GM13977 (cell line): ENCODE measurements around the gene CCDC192.
A peak's percentile ranks its signal among the peaks of the same experiment; 100 is the strongest.

Source experiments
- DNase-seq: peaks from one replicate; pipeline ENCODE4 v3.0.0; 2012; ENCODE audit warnings: low spot score
- CTCF ChIP-seq: IDR thresholded peaks from 2 replicates; pipeline ENCODE4 v1.5.1; 2012; ENCODE audit warnings: mild to moderate bottlenecking, control low read depth; ENCODE audit not compliant: insufficient read depth; ENCODE audit errors: extremely low read depth, missing control alignments
- in situ Hi-C: fragments of 300-500 bp; cut with MboI; formaldehyde crosslinking; loops from one replicate; pipeline ENCODE4 v1.12.0; 2022; ENCODE audit warnings: low sequenced_read_pairs, low pct_unique_long_range_greater_than_20kb, mixed read lengths, inconsistent platforms; ENCODE audit not compliant: unreplicated experiment

The CCDC192 gene

GRCh38 chr5:127899214-127899610 lies 196.0 kb downstream of the CCDC192 start:
- no peak for TF ChIP-seq CTCF
- in situ Hi-C loops: no loop called here
- DNase-seq: no peak

DNA sequence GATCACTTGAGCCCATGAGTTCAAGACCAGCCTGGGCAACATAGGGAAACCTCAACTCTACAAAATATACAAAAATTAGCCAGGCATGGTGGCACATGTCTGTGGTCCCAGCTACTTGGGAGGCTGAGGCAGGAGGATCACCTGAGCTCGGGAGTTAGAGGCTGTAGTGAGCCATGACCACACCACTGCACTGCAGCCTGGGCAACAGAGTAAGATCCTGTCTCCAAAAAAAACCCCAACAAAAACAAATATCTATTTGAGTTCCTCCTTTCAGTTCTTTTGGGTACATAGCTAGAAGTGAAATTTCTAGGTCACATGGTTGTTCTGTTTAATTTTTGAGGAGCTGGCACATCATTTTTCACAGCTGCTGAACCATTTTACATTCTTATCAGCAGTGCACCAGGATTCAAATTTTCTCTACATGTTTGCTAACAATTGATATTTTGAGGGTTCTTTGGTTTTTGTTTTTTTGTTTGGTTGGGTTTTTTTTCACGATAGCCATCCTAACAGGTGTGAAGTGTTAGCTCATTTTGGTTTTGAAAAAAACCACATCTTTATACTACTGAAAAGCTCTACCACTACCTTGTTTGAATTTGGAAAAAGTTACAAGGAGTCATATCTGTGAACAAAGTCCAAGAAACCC lies 203.5 kb downstream of the CCDC192 start:
- no peak for DNase-seq
- no peak for TF ChIP-seq CTCF
- in situ Hi-C loops: loop anchor here (25.0 kb wide), 1 partner anchor 281 kb away; no protein-coding TSS in a partner anchor

DNA sequence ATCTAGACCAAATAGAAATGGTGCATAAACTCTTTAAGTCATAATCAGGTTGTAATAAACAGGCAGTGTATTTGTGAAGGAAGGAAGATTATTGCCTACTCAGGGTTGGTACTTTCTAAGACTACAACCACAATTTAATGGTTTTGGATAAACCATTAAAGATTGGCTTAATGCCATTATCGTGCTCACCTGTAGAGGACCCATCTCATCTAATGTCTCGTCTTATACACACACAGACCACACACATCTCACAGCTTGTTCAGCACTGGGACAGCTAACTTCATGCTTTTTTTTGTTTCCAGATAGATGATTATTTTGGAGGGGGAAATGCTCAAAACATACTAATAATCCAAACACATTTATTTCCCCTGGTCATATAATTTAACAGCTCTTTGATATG lies 204.7 kb downstream of the CCDC192 start:
- in situ Hi-C loops: loop anchor here (25.0 kb wide), 1 partner anchor 279 kb away; no protein-coding TSS in a partner anchor
- no peak for TF ChIP-seq CTCF
- DNase-seq: no peak

GRCh38 chr5:127909066-127909465 lies 205.9 kb downstream of the CCDC192 start:
- peak; percentile 77 for TF ChIP-seq CTCF
- peak; percentile 32 for DNase-seq
- in situ Hi-C loops: loop anchor here (25.0 kb wide), 1 partner anchor 278 kb away; no protein-coding TSS in a partner anchor

DNA sequence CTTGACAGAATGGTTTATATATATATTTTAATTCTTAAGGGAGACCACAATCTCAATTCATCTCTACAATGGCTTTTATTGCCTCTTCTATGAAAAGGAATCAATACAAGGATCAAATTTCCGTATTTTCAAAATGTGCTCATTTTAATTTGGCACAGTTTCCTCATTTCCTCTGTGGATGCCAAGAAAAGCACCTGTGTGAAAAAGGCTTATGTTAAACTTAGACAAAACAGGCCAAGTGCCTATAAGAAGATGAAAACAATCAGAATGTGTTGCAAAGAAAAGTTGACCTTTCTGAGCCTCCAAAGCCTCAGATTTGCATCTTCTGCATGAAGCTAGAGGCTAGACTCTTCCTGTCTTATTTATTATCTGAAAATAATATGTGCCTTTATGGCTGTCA lies 206.6 kb downstream of the CCDC192 start:
- DNase-seq: no peak
- in situ Hi-C loops: loop anchor here (25.0 kb wide), 1 partner anchor 277 kb away; no protein-coding TSS in a partner anchor
- no peak for TF ChIP-seq CTCF

DNA sequence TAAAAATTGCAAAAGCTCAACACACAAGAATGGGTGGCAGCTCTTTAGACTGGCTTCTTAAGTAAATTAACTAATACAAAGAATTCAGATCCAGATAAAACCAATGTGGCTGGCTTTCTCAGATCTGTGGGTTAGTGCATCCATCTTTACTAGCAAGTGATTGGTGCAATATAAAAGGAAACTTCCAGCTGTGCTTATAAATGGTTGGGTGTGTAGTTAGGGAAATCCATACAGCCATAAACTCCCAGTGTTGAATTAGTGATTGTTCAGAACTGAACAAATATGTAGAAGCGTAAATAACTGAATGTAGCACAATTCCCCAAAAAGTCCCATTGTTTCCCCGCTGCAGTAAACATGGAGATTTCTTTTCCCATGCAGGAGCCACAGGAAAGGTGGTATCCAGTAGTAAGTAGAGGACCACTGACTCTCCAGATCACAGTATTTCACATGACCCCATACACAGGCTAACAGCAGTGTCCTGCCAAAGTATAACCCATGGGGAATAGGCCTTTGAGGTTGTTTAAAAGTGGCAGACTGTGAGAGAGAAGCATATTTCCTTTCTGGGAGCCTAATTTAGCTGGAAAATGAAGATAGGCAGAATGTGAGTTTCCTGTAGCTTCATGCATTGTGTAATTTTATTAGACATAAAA lies 207.2 kb downstream of the CCDC192 start:
- no peak for TF ChIP-seq CTCF
- in situ Hi-C loops: loop anchor here (25.0 kb wide), 1 partner anchor 277 kb away; no protein-coding TSS in a partner anchor
- DNase-seq: no peak
